DND-41 (cell line): Measurements from ENCODE around the gene PRKCD.

Experiments used
- EZH2 ChIP-seq: IDR thresholded peaks from 3 replicates; pipeline ENCODE4 v1.6.1; 2012; ENCODE audit warnings: borderline replicate concordance, low read depth, mild to moderate bottlenecking, moderate library complexity, low read length, inconsistent platforms; ENCODE audit not compliant: severe bottlenecking
- TF ChIP-seq, protein P1 (sequence below): IDR thresholded peaks from 2 replicates; pipeline ENCODE4 v1.5.1; 2012; ENCODE audit warnings: borderline replicate concordance, low read length, moderate library complexity, mild to moderate bottlenecking; ENCODE audit not compliant: poor library complexity, severe bottlenecking; ENCODE audit errors: extremely low read depth

DNA sequence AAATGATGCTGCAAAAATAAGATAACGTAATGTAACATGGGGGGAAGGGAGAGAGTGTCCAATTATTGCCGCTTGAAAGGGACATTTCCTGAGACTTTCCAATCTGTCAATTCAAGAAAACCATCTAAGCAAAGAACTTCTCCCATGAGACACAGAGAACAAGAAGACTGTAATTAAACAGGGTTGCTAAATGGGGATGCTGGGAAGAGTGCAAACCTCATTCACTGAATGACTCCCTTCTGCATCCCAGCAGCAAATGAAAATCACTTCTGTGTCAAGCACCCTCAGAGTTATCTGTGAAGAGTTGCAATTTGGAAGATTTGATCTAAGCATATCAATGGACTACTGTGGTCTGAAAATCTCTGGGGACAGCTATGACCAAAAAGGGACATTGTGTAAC lies 34.4 kb upstream of the PRKCD start:
- TF ChIP-seq, protein P1, sequence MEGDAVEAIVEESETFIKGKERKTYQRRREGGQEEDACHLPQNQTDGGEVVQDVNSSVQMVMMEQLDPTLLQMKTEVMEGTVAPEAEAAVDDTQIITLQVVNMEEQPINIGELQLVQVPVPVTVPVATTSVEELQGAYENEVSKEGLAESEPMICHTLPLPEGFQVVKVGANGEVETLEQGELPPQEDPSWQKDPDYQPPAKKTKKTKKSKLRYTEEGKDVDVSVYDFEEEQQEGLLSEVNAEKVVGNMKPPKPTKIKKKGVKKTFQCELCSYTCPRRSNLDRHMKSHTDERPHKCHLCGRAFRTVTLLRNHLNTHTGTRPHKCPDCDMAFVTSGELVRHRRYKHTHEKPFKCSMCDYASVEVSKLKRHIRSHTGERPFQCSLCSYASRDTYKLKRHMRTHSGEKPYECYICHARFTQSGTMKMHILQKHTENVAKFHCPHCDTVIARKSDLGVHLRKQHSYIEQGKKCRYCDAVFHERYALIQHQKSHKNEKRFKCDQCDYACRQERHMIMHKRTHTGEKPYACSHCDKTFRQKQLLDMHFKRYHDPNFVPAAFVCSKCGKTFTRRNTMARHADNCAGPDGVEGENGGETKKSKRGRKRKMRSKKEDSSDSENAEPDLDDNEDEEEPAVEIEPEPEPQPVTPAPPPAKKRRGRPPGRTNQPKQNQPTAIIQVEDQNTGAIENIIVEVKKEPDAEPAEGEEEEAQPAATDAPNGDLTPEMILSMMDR, result no peak
- no peak for TF ChIP-seq EZH2
